Measurements from ENCODE around the gene CLSTN2. TPM values are rescaled to one million over a fixed set of nuclear protein-coding genes. Genes with fewer than 3 reads are reported as not detected.

Gene CLSTN2
- total RNA-seq, 2 donors from 2014 or later = 0.82 to 1.3 TPM

GRCh38 chr3:140011611-140012277 is 76.8 kb downstream of the CLSTN2 start:
- no peak for DNase-seq
- Histone ChIP-seq H3K36me3 (no peaks in the 10 kb centered on the region), H3K4me1 (no peaks in the 10 kb centered on the region), H3K4me3 (no peak overlapping the region), H3K27ac (no peak overlapping the region), H3K27me3 (no peaks in the 10 kb centered on the region), H3K9me3 (no peaks in the 10 kb centered on the region), H3K9ac (ENCODE audit: low read depth in 2 of 2, low read length in 2 of 2) (no peak overlapping the region)
- TF ChIP-seq CTCF (IDR thresholded peaks at IDR 0.05) = no peak
- intact Hi-C loops (cut with DNase I) = no loop called here

- Histone ChIP-seq H3K4me3 (no peak overlapping the region), H3K9ac (ENCODE audit: low read depth in 2 of 2, low read length in 2 of 2) (no peak overlapping the region), H3K27ac (no peak overlapping the region), H3K27me3 (no peaks in the 10 kb centered on the region), H3K4me1 (no peaks in the 10 kb centered on the region), H3K9me3 (no peaks in the 10 kb centered on the region), H3K36me3 (no peaks in the 10 kb centered on the region)
- intact Hi-C loops (cut with DNase I) = no loop called here
- DNase-seq = no peak
- no peak for TF ChIP-seq CTCF (IDR thresholded peaks at IDR 0.05)
Observed at GRCh38 chr3:140013220-140013619, 78.2 kb downstream of the CLSTN2 start.

- intact Hi-C loops (cut with DNase I) = no loop called here
- no peaks in the 10 kb centered on the region for H3K9me3 ChIP-seq
Observed at GRCh38 chr3:140014831-140015495, 80.0 kb downstream of the CLSTN2 start.

GRCh38 chr3:140015741-140016140 is 80.8 kb downstream of the CLSTN2 start:
- Histone ChIP-seq H3K27ac (no peak overlapping the region), H3K9me3 (no peaks in the 10 kb centered on the region), H3K4me3 (no peak overlapping the region), H3K36me3 (no peaks in the 10 kb centered on the region), H3K4me1 (no peaks in the 10 kb centered on the region), H3K9ac (ENCODE audit: low read depth in 2 of 2, low read length in 2 of 2) (no peak overlapping the region), H3K27me3 (no peaks in the 10 kb centered on the region)
- intact Hi-C loops (cut with DNase I) = no loop called here
- DNase-seq = no peak
- no peak for TF ChIP-seq CTCF (IDR thresholded peaks at IDR 0.05)

More at GRCh38 chr3:140014831-140015495, 80.0 kb downstream of the CLSTN2 start:
- Histone ChIP-seq H3K9ac (ENCODE audit: low read depth in 2 of 2, low read length in 2 of 2) (no peak overlapping the region), H3K36me3 (no peaks in the 10 kb centered on the region), H3K4me3 (no peak overlapping the region), H3K4me1 (no peaks in the 10 kb centered on the region), H3K27ac (no peak overlapping the region), H3K27me3 (no peaks in the 10 kb centered on the region)
- TF ChIP-seq CTCF (IDR thresholded peaks at IDR 0.05) = no peak
- DNase-seq = no peak

GRCh38 chr3:140018556-140018955 is 83.6 kb downstream of the CLSTN2 start:
- DNase-seq = no peak
- Histone ChIP-seq H3K4me3 (no peak overlapping the region), H3K27ac (no peak overlapping the region), H3K27me3 (no peaks in the 10 kb centered on the region), H3K9ac (ENCODE audit: low read depth in 2 of 2, low read length in 2 of 2) (no peak overlapping the region), H3K4me1 (no peaks in the 10 kb centered on the region), H3K36me3 (no peaks in the 10 kb centered on the region), H3K9me3 (no peaks in the 10 kb centered on the region)
- TF ChIP-seq CTCF (IDR thresholded peaks at IDR 0.05) = no peak
- intact Hi-C loops (cut with DNase I) = no loop called here

All from colonic mucosa (tissue), 4 donors.